D721Med (cell line): ENCODE data around the gene ATP6V1A.

Experiments
- DNase-seq: peaks from one replicate; pipeline ENCODE4 v3.0.0; 2011; ENCODE audit warnings: low spot score; ENCODE audit not compliant: insufficient read length
- FAIRE-seq: peaks from 2 replicates; lab custom pipeline; 2011; peaks lifted over from hg19 to GRCh38; lab: Jason Lieb, UNC
- CTCF ChIP-seq: IDR thresholded peaks from 2 replicates; pipeline ENCODE4 v1.5.1; 2012; ENCODE audit warnings: mild to moderate bottlenecking, control low read depth; ENCODE audit not compliant: insufficient read depth; ENCODE audit errors: missing control alignments

Gene ATP6V1A

GRCh38 chr3:113717308-113717707 is 29.5 kb upstream of the ATP6V1A start:
- DNase-seq (no peak), FAIRE-seq (no peak)
- no peak for TF ChIP-seq CTCF

GRCh38 chr3:113717818-113718217 is 29.0 kb upstream of the ATP6V1A start:
- FAIRE-seq (no peak), DNase-seq (no peak)
- no peak for TF ChIP-seq CTCF

GRCh38 chr3:113719294-113719693 is 27.5 kb upstream of the ATP6V1A start:
- DNase-seq = no peak
- FAIRE-seq = no peak
- no peak for TF ChIP-seq CTCF

- DNase-seq (no peak), FAIRE-seq (no peak)
- no peak for TF ChIP-seq CTCF
Measured at GRCh38 chr3:113719758-113720157, 27.1 kb upstream of the ATP6V1A start.

GRCh38 chr3:113721636-113722035 is 25.2 kb upstream of the ATP6V1A start:
- no peak for FAIRE-seq
- TF ChIP-seq CTCF = no peak
- no peak for DNase-seq

- FAIRE-seq (no peak), DNase-seq (no peak)
- TF ChIP-seq CTCF = no peak
Measured at GRCh38 chr3:113728661-113729060, 18.2 kb upstream of the ATP6V1A start.

GRCh38 chr3:113730550-113730949 is 16.3 kb upstream of the ATP6V1A start:
- TF ChIP-seq CTCF = no peak
- FAIRE-seq = no peak
- DNase-seq = no peak
